ENCODE results near the gene ARMC8. TPM values are rescaled to one million over a fixed set of nuclear protein-coding genes. Genes with fewer than 3 reads are reported as not detected.

The ARMC8 gene
- total RNA-seq, 1 donor from 2014 or later, result 29.5 TPM

- no peak for TF ChIP-seq CTCF (IDR thresholded peaks at IDR 0.05; ENCODE audit: insufficient read depth, low read length, severe bottlenecking)
- DNase-seq (ENCODE audit: low read depth) (no peak), FAIRE-seq (no peak)
- Histone ChIP-seq H3K27me3 (ENCODE audit: control insufficient read depth, insufficient read depth, low read length) (no peaks in the 10 kb centered on the region), H3K4me3 (ENCODE audit: low read depth, low read length) (no peak overlapping the region), H3K36me3 (ENCODE audit: control insufficient read depth, insufficient read depth, low read length) (peaks cover 3% of the 10 kb centered on the region)
These were observed 95.7 kb downstream of the ARMC8 start for GRCh38 chr3:138282836-138283235.

- TF ChIP-seq CTCF (IDR thresholded peaks at IDR 0.05; ENCODE audit: insufficient read depth, low read length, severe bottlenecking), result no peak
- Histone ChIP-seq H3K27me3 (ENCODE audit: control insufficient read depth, insufficient read depth, low read length) (no peaks in the 10 kb centered on the region), H3K36me3 (ENCODE audit: control insufficient read depth, insufficient read depth, low read length) (peaks cover 4% of the 10 kb centered on the region), H3K4me3 (ENCODE audit: low read depth, low read length) (no peak overlapping the region)
- no peak for FAIRE-seq
- peak; percentile 80 for DNase-seq (ENCODE audit: low read depth)
These were observed 97.0 kb downstream of the ARMC8 start for GRCh38 chr3:138284079-138284478.

- no peak overlapping the region for H3K4me3 ChIP-seq (ENCODE audit: low read depth, low read length)
- FAIRE-seq (no peak), DNase-seq (ENCODE audit: low read depth) (no peak)
- no peaks in the 10 kb centered on the region for H3K27me3 ChIP-seq (ENCODE audit: control insufficient read depth, insufficient read depth, low read length)
- peak; percentile 24 for TF ChIP-seq CTCF (IDR thresholded peaks at IDR 0.05; ENCODE audit: insufficient read depth, low read length, severe bottlenecking)
- peaks cover 7% of the 10 kb centered on the region for H3K36me3 ChIP-seq (ENCODE audit: control insufficient read depth, insufficient read depth, low read length)
These were observed 97.9 kb downstream of the ARMC8 start for GRCh38 chr3:138284957-138285477.

GRCh38 chr3:138289260-138289659 is 102.2 kb downstream of the ARMC8 start:
- H3K36me3 ChIP-seq (ENCODE audit: control insufficient read depth, insufficient read depth, low read length), result peaks cover 12% of the 10 kb centered on the region
- no peak overlapping the region for H3K4me3 ChIP-seq (ENCODE audit: low read depth, low read length)
- no peak for FAIRE-seq
- no peaks in the 10 kb centered on the region for H3K27me3 ChIP-seq (ENCODE audit: control insufficient read depth, insufficient read depth, low read length)
- TF ChIP-seq CTCF (IDR thresholded peaks at IDR 0.05; ENCODE audit: insufficient read depth, low read length, severe bottlenecking), result no peak
- DNase-seq (ENCODE audit: low read depth), result no peak

- TF ChIP-seq CTCF (IDR thresholded peaks at IDR 0.05; ENCODE audit: insufficient read depth, low read length, severe bottlenecking), result no peak
- Histone ChIP-seq H3K36me3 (ENCODE audit: control insufficient read depth, insufficient read depth, low read length) (peaks cover 12% of the 10 kb centered on the region), H3K27me3 (ENCODE audit: control insufficient read depth, insufficient read depth, low read length) (no peaks in the 10 kb centered on the region), H3K4me3 (ENCODE audit: low read depth, low read length) (no peak overlapping the region)
- DNase-seq (ENCODE audit: low read depth) (no peak), FAIRE-seq (no peak)
These were observed 102.6 kb downstream of the ARMC8 start for GRCh38 chr3:138289701-138290100.

- FAIRE-seq (no peak), DNase-seq (ENCODE audit: low read depth) (no peak)
- peaks cover 5% of the 10 kb centered on the region for H3K36me3 ChIP-seq (ENCODE audit: control insufficient read depth, insufficient read depth, low read length)
- no peaks in the 10 kb centered on the region for H3K27me3 ChIP-seq (ENCODE audit: control insufficient read depth, insufficient read depth, low read length)
- TF ChIP-seq CTCF (IDR thresholded peaks at IDR 0.05; ENCODE audit: insufficient read depth, low read length, severe bottlenecking), result no peak
- no peak overlapping the region for H3K4me3 ChIP-seq (ENCODE audit: low read depth, low read length)
These were observed 109.5 kb downstream of the ARMC8 start for GRCh38 chr3:138296639-138297038.
